A549 treated with DMSO at 1 μM for 4 hours (cell line): ENCODE results near the gene EMC1. TPM values are rescaled to one million over a fixed set of nuclear protein-coding genes. Genes with fewer than 3 reads are reported as not detected.

Experiments
- total RNA-seq: library from RNA; stranded (reverse); fragments of 200-300 nt; extraction: Qiagen RNA extraction; gene quantifications from 5 replicates; pipeline ENCODE4 v1.2.3, GENCODE V29; 2022; ENCODE audit warnings: low read depth

The EMC1 gene
- 27.4 to 41.0 TPM (median 36.2 TPM) in 5 replicates for total RNA-seq

GRCh38 chr1:19251305-19252196, at the start of gene EMC1, which contains the start of gene MRTO4:
TSS of gene EMC1 (minus strand) at chr1:19251524. CDS start at chr1:19251509, 15 bp downstream.
TSS of gene MRTO4 (plus strand) at chr1:19251805. CDS start at chr1:19251836, 31 bp downstream.

DNA sequence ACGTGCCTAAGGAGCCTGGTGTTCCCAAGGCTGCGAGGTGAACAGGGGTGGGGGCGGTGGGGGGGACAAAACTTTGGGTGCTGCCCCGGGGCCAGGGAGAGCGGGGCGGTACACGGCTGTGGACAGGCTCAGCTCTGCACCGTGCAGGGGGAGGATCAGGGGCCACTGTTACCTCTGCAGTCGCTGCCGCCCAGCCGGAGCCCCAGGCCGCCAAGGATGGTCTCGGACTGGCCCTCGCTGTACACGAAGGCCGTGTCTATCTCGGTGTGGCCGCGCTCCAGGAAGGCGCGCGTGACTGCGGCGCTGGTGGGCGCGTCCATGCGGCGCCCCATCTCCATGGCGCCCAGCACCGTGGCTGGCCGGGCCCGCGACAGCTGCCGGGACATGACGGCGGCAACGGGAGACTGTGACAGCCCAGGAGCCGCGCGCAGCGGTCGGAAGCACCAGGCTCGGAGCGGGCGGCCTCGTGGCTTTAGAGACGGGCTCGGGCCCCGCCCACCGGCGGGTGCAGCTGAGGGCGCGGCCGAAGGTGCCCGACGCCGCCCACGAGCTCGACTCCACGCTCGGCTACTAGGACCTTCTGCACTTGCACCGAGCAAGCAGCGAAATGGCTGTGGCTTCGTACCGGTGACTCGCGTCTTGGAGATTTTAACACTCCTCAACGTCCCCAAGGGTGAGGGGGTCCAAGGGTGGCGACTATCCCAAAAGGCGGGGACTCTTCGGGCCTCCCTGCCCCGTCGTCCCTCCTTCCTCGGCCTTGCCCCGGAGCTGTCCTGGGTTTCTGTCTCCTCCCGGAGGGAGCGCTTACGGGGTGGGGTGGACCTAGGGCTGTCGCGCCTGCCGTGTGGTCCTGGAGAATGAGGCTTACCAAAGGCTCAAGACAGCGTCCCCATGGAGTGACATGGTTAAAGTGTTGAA, 37.3 kb upstream of the EMC1 start, which contains the start of gene AKR7A3:
AKR7A3 (minus strand) TSS at position 447 of the 918 bp plus-strand sequence; CDS start at position 386, 61 bp downstream.

GRCh38 chr1:19209990-19210771, 41.1 kb downstream of the EMC1 start, which contains the start of gene UBR4:
TSS of gene UBR4 (minus strand) at chr1:19210266. CDS start at chr1:19210248, 18 bp downstream.

Other genes starting within 250 kb of the EMC1 start
- gene UBR4, start 41.3 kb downstream of the EMC1 start, total RNA-seq = 96.3 to 123 TPM (median 112 TPM) in 5 replicates
- gene MRTO4, start 281 bp upstream of the EMC1 start, total RNA-seq = 62.9 to 77.6 TPM (median 70.0 TPM) in 5 replicates
- 0.06 to 0.21 TPM (median 0.16 TPM) in 4 of 5 replicates, not detected in the other for gene AKR7A3, start 37.2 kb upstream of the EMC1 start, total RNA-seq
- gene AKR7A2, start 60.6 kb upstream of the EMC1 start, total RNA-seq = 38.9 to 53.4 TPM (median 48.8 TPM) in 5 replicates
- gene SLC66A1, start 60.8 kb upstream of the EMC1 start, total RNA-seq = 19.6 to 27.0 TPM (median 21.5 TPM) in 5 replicates
- 225 to 258 TPM (median 231 TPM) in 5 replicates for gene CAPZB, start 234.0 kb upstream of the EMC1 start, total RNA-seq